ENCODE results near the gene BAHCC1. TPM values are rescaled to one million over a fixed set of nuclear protein-coding genes. Genes with fewer than 3 reads are reported as not detected.

Gene BAHCC1
- total and polyA plus RNA-seq, 2 of the 4 experiments (the other 2 are of a cell fraction): 0.36 to 7.8 TPM

- Histone ChIP-seq H3K56ac (ENCODE audit: extremely low read depth, insufficient read depth, low read length) (no peak overlapping the region), H2AK9ac (replicated peaks; ENCODE audit: low read depth, low read length, poor library complexity) (peak overlapping the region; percentile 5), H2BK15ac (ENCODE audit: low read depth, low read length) (no peak overlapping the region), H3K27me3 (ENCODE audit: control insufficient read depth, insufficient read depth, low read length) (no peaks in the 10 kb centered on the region; the same call in 1 of the 2 replicates), H2BK5ac (ENCODE audit: low read depth, low read length, poor library complexity, severe bottlenecking) (no peak overlapping the region), H4K91ac (ENCODE audit: insufficient read depth, low read depth, low read length) (no peak overlapping the region), H3K4me3 (ENCODE audit: insufficient read depth, low read depth, low read length) (no peak overlapping the region), H3K23ac (ENCODE audit: low read depth, low read length) (no peak overlapping the region), H3K79me1 (ENCODE audit: low read depth in 1 of 2, low read length in 2 of 2) (no peaks in the 10 kb centered on the region), H2AFZ (replicated peaks; ENCODE audit: low read length, poor library complexity) (no peak overlapping the region), H3K4me2 (ENCODE audit: low read depth, low read length) (no peak overlapping the region), H2AK5ac (ENCODE audit: low read depth, low read length) (no peak overlapping the region), H3K14ac (replicated peaks; ENCODE audit: low read depth, low read length) (no peak overlapping the region), H4K8ac (ENCODE audit: low read depth in 2 of 2, low read length in 2 of 2) (no peak overlapping the region), H2BK120ac (ENCODE audit: low read depth, low read length) (no peak overlapping the region), H4K20me1 (ENCODE audit: insufficient read depth, low read length) (no peaks in the 10 kb centered on the region; the same call in 1 of the 2 replicates), H3K9me3 (ENCODE audit: control insufficient read depth, insufficient read depth, low read length) (peaks cover 3% of the 10 kb centered on the region), H3K27ac (ENCODE audit: insufficient read depth, low read length) (no peak overlapping the region), H3K18ac (ENCODE audit: low read depth, low read length) (no peak overlapping the region), H4K5ac (ENCODE audit: low read depth, low read length) (no peak overlapping the region), H3K36me3 (ENCODE audit: control insufficient read depth, insufficient read depth, low read length) (no peaks in the 10 kb centered on the region), H3K4me1 (ENCODE audit: control insufficient read depth, insufficient read depth, low read length) (no peaks in the 10 kb centered on the region), H3K9me1 (ENCODE audit: insufficient read depth, low read length) (peaks cover 3% of the 10 kb centered on the region; the same call in 1 of the 2 replicates), H3K4ac (ENCODE audit: low read depth, low read length) (no peak overlapping the region), H2BK20ac (ENCODE audit: low read depth, low read length) (no peak overlapping the region), H3K9ac (ENCODE audit: low read depth, low read length) (no peak overlapping the region)
- dilution Hi-C loops (cut with HindIII; ENCODE audit: low sequenced_read_pairs, unreplicated experiment) (no loop called here), intact Hi-C loops (cut with micrococcal nuclease) (no loop called here), in situ Hi-C loops (cut with MboI; ENCODE audit: low sequenced_read_pairs) (no loop called here)
- TF ChIP-seq RAD21 (IDR thresholded peaks at IDR 0.05; ENCODE audit: low read length) (no peak), MAFK (IDR thresholded peaks at IDR 0.05; ENCODE audit: low read depth, low read length) (no peak), RFX5 (IDR thresholded peaks at IDR 0.05; ENCODE audit: low read depth, low read length) (no peak), CTCF (conservative IDR thresholded peaks at IDR 0.05; ENCODE audit: low read depth, low read length) (no peak), CEBPB (IDR thresholded peaks at IDR 0.05; ENCODE audit: low read depth, low read length) (no peak), ELK1 (IDR thresholded peaks at IDR 0.05; ENCODE audit: borderline replicate concordance, low read depth, low read length) (no peak), BHLHE40 (IDR thresholded peaks at IDR 0.05; ENCODE audit: low read depth, low read length) (no peak), NFE2L2 (IDR thresholded peaks at IDR 0.05; ENCODE audit: low read depth, low read length) (no peak), CHD1 (IDR thresholded peaks at IDR 0.05; ENCODE audit: low read depth, low read length) (no peak), MXI1 (IDR thresholded peaks at IDR 0.05; ENCODE audit: borderline replicate concordance, low read depth, low read length) (no peak), FOS (IDR thresholded peaks at IDR 0.05; ENCODE audit: low read depth, low read length) (no peak), POLR2A (IDR thresholded peaks at IDR 0.05; ENCODE audit: low read depth, low read length) (no peak), RCOR1 (IDR thresholded peaks at IDR 0.05; ENCODE audit: insufficient replicate concordance, low read length) (no peak), USF2 (IDR thresholded peaks at IDR 0.05; ENCODE audit: low read depth, low read length) (no peak), MAZ (IDR thresholded peaks at IDR 0.05; ENCODE audit: borderline replicate concordance, low read depth, low read length) (no peak), SMC3 (IDR thresholded peaks at IDR 0.05; ENCODE audit: low read depth, low read length) (no peak)
- no peak for DNase-seq
- WGBS, 2 experiments (ENCODE audit: extremely low coverage in 2 of 2, insufficient read length in 1 of 2): 76% methylated on average over 3 of the region's 8 CpGs; no CpG with 5 or more reads in 1 of the 2 experiments
- no peak for ATAC-seq (ENCODE audit: low read depth)
- POLR2A ChIA-PET (ENCODE audit: unreplicated experiment): no interaction called here
- BruUV-seq (replicated peaks): no TSS peak
- CTCF ChIA-PET: no interaction called here
Measured at GRCh38 chr17:81473019-81473418, 77.8 kb downstream of the BAHCC1 start.
